ENCODE data around the gene PLCH1.

The PLCH1 gene

DNA sequence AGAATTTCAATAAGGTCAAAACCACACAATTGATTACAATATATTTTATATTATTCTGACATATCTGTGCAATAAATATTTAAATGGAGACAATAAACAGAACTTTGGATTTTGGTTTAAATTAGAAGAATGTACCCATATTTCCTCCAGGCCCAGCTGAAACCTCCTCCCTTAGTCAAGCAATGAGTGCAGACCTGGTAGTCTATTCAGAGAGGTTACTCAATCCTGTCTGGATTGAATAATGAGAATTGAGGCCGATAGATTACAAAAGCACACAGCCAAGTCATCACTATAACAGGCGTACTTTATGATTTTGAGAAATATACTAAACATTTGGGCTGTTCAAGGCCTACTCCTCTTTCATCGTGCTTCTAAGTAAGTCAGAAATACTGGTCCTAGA lies 336.9 kb downstream of the PLCH1 start (continued):
- TF ChIP-seq ZNF768 (tag by site-specific recombination; IDR thresholded peaks at IDR 0.05) (no peak), SP3 (tag by site-specific recombination; IDR thresholded peaks at IDR 0.05) (no peak)

GRCh38 chr3:155407331-155407730 lies 337.5 kb downstream of the PLCH1 start:
- H3K36me3 ChIP-seq (ENCODE audit: control insufficient read depth in 2 of 2, insufficient read depth in 1 of 2, low read length in 2 of 2) = no peaks in the 10 kb centered on the region
- ChIA-PET CTCF (no interaction called here), POLR2A (no interaction called here)
- no peak overlapping the region for H3K4me3 ChIP-seq (ENCODE audit: low read depth, low read length)
- no peaks in the 10 kb centered on the region for H3K4me1 ChIP-seq (ENCODE audit: control insufficient read depth, insufficient read depth, low read length)
- no peak for TF ChIP-seq ZFP41 (tag by site-specific recombination; IDR thresholded peaks at IDR 0.05; ENCODE audit: borderline replicate concordance)
- no peak for TF ChIP-seq ZNF658 (tag by site-specific recombination; IDR thresholded peaks at IDR 0.05)
- TF ChIP-seq ZNF23 (tag by site-specific recombination; IDR thresholded peaks at IDR 0.05; ENCODE audit: borderline replicate concordance) = no peak
- no peak for TF ChIP-seq ZNF521 (tag by site-specific recombination; IDR thresholded peaks at IDR 0.05)
- no peak for TF ChIP-seq PBX3 (CRISPR knock-in tag; IDR thresholded peaks at IDR 0.05)
- no peak for TF ChIP-seq EGR2 (tag by site-specific recombination; IDR thresholded peaks at IDR 0.05; ENCODE audit: low read depth)
- H3K9me3 ChIP-seq (ENCODE audit: control insufficient read depth, insufficient read depth, low read depth, low read length) = no peaks in the 10 kb centered on the region
- no peak overlapping the region for H3K27ac ChIP-seq (ENCODE audit: extremely low read depth, low read depth, low read length)

- ChIA-PET CTCF (no interaction called here), POLR2A (no interaction called here)
- Histone ChIP-seq H3K27ac (ENCODE audit: extremely low read depth, low read depth, low read length) (no peak overlapping the region), H3K4me3 (ENCODE audit: low read depth, low read length) (no peak overlapping the region), H3K9me3 (ENCODE audit: control insufficient read depth, insufficient read depth, low read depth, low read length) (no peaks in the 10 kb centered on the region), H3K36me3 (ENCODE audit: control insufficient read depth in 2 of 2, insufficient read depth in 1 of 2, low read length in 2 of 2) (no peaks in the 10 kb centered on the region), H3K4me1 (ENCODE audit: control insufficient read depth, insufficient read depth, low read length) (no peaks in the 10 kb centered on the region)
- TF ChIP-seq SETDB1 (IDR thresholded peaks at IDR 0.05; ENCODE audit: insufficient read length, low read length) = no peak
- TF ChIP-seq ZNF658 (tag by site-specific recombination; IDR thresholded peaks at IDR 0.05) = no peak
- TF ChIP-seq ZNF18 (tag by site-specific recombination; IDR thresholded peaks at IDR 0.05) = no peak
- TF ChIP-seq ZNF132 (tag by site-specific recombination; IDR thresholded peaks at IDR 0.05; ENCODE audit: borderline replicate concordance) = no peak
- TF ChIP-seq ZNF610 (tag by site-specific recombination; IDR thresholded peaks at IDR 0.05; ENCODE audit: borderline replicate concordance) = no peak
- TF ChIP-seq ZNF324 (tag by site-specific recombination; IDR thresholded peaks at IDR 0.05) = no peak
- TF ChIP-seq, protein P1, sequence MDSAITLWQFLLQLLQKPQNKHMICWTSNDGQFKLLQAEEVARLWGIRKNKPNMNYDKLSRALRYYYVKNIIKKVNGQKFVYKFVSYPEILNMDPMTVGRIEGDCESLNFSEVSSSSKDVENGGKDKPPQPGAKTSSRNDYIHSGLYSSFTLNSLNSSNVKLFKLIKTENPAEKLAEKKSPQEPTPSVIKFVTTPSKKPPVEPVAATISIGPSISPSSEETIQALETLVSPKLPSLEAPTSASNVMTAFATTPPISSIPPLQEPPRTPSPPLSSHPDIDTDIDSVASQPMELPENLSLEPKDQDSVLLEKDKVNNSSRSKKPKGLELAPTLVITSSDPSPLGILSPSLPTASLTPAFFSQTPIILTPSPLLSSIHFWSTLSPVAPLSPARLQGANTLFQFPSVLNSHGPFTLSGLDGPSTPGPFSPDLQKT (IDR thresholded peaks at IDR 0.05; ENCODE audit: borderline replicate concordance, low read depth, low read length) = no peak
- TF ChIP-seq ZSCAN5A (tag by site-specific recombination; IDR thresholded peaks at IDR 0.05) = no peak
- TF ChIP-seq, protein P2, sequence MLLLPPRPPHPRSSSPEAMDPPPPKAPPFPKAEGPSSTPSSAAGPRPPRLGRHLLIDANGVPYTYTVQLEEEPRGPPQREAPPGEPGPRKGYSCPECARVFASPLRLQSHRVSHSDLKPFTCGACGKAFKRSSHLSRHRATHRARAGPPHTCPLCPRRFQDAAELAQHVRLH (tag by site-specific recombination; IDR thresholded peaks at IDR 0.05) = no peak
- no peak for TF ChIP-seq ZNF560 (tag by site-specific recombination; IDR thresholded peaks at IDR 0.05; ENCODE audit: borderline replicate concordance)
- no peak for TF ChIP-seq KLF17 (tag by site-specific recombination; IDR thresholded peaks at IDR 0.05)
- TF ChIP-seq ZSCAN23 (tag by site-specific recombination; IDR thresholded peaks at IDR 0.05) = no peak
- TF ChIP-seq, protein P3, sequence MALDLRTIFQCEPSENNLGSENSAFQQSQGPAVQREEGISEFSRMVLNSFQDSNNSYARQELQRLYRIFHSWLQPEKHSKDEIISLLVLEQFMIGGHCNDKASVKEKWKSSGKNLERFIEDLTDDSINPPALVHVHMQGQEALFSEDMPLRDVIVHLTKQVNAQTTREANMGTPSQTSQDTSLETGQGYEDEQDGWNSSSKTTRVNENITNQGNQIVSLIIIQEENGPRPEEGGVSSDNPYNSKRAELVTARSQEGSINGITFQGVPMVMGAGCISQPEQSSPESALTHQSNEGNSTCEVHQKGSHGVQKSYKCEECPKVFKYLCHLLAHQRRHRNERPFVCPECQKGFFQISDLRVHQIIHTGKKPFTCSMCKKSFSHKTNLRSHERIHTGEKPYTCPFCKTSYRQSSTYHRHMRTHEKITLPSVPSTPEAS (tag by site-specific recombination; IDR thresholded peaks at IDR 0.05) = no peak
- TF ChIP-seq GLI4 (tag by site-specific recombination; IDR thresholded peaks at IDR 0.05) = no peak
- TF ChIP-seq ZBTB48 (tag by site-specific recombination; IDR thresholded peaks at IDR 0.05) = no peak
- TF ChIP-seq, protein P4, sequence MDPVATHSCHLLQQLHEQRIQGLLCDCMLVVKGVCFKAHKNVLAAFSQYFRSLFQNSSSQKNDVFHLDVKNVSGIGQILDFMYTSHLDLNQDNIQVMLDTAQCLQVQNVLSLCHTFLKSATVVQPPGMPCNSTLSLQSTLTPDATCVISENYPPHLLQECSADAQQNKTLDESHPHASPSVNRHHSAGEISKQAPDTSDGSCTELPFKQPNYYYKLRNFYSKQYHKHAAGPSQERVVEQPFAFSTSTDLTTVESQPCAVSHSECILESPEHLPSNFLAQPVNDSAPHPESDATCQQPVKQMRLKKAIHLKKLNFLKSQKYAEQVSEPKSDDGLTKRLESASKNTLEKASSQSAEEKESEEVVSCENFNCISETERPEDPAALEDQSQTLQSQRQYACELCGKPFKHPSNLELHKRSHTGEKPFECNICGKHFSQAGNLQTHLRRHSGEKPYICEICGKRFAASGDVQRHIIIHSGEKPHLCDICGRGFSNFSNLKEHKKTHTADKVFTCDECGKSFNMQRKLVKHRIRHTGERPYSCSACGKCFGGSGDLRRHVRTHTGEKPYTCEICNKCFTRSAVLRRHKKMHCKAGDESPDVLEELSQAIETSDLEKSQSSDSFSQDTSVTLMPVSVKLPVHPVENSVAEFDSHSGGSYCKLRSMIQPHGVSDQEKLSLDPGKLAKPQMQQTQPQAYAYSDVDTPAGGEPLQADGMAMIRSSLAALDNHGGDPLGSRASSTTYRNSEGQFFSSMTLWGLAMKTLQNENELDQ (tag by site-specific recombination; IDR thresholded peaks at IDR 0.05; ENCODE audit: low read depth) = no peak
- no peak for TF ChIP-seq ZNF211 (tag by site-specific recombination; IDR thresholded peaks at IDR 0.05; ENCODE audit: low read depth)
Measured at GRCh38 chr3:155404486-155404885, 340.4 kb downstream of the PLCH1 start.
